22Rv1 (cell line): ENCODE results near the gene INTS11.

Source experiments
- H3K27ac ChIP-seq: fragments of 450-650 bp; 2 replicates; pipeline ENCODE4 v1.5.1; 2017
- ZFX ChIP-seq: fragments of 450-650 bp; IDR thresholded peaks from 2 replicates; pipeline ENCODE4 v1.6.1; 2017; ENCODE audit warnings: antibody characterized with exemption, borderline replicate concordance
- TF ChIP-seq, protein P1 (sequence below): fragments of 450-650 bp; IDR thresholded peaks from 2 replicates; pipeline ENCODE4 v1.5.1; 2017; ENCODE audit warnings: mild to moderate bottlenecking

INTS11 gene

GRCh38 chr1:1311107-1312104 is 13.1 kb downstream of the INTS11 start:
- TF ChIP-seq, protein P1, sequence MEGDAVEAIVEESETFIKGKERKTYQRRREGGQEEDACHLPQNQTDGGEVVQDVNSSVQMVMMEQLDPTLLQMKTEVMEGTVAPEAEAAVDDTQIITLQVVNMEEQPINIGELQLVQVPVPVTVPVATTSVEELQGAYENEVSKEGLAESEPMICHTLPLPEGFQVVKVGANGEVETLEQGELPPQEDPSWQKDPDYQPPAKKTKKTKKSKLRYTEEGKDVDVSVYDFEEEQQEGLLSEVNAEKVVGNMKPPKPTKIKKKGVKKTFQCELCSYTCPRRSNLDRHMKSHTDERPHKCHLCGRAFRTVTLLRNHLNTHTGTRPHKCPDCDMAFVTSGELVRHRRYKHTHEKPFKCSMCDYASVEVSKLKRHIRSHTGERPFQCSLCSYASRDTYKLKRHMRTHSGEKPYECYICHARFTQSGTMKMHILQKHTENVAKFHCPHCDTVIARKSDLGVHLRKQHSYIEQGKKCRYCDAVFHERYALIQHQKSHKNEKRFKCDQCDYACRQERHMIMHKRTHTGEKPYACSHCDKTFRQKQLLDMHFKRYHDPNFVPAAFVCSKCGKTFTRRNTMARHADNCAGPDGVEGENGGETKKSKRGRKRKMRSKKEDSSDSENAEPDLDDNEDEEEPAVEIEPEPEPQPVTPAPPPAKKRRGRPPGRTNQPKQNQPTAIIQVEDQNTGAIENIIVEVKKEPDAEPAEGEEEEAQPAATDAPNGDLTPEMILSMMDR: no peak
- no peak for TF ChIP-seq ZFX
- H3K27ac ChIP-seq: peak overlapping the region; percentile 96

- TF ChIP-seq ZFX: no peak
- TF ChIP-seq, protein P1: no peak
- H3K27ac ChIP-seq: peak overlapping the region; percentile 96
Measured at GRCh38 chr1:1310476-1311053, 13.9 kb downstream of the INTS11 start.

DNA sequence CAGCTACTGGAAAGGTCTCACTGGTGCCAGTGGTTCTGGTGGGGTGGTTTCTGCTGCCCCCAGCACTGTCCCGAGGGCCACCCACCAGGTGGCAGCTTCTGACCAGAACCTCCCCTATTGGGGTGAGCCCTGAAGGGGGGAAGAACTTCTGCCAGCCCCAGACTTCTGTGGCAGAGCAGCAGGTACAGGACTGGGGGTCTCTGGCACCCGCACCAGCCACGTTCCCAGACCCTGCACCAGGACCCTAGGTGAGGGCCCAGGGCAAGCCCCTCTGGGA is 14.4 kb downstream of the INTS11 start:
- no peak for TF ChIP-seq ZFX
- TF ChIP-seq, protein P1: no peak
- peak overlapping the region; percentile 96 for H3K27ac ChIP-seq

GRCh38 chr1:1309251-1310108 is 15.0 kb downstream of the INTS11 start:
- TF ChIP-seq ZFX: no peak
- TF ChIP-seq, protein P1: no peak
- H3K27ac ChIP-seq: peak overlapping the region; percentile 96

- no peak for TF ChIP-seq ZFX
- TF ChIP-seq, protein P1: no peak
- H3K27ac ChIP-seq: peak overlapping the region; percentile 96
Measured at GRCh38 chr1:1308756-1309250, 15.7 kb downstream of the INTS11 start.

DNA sequence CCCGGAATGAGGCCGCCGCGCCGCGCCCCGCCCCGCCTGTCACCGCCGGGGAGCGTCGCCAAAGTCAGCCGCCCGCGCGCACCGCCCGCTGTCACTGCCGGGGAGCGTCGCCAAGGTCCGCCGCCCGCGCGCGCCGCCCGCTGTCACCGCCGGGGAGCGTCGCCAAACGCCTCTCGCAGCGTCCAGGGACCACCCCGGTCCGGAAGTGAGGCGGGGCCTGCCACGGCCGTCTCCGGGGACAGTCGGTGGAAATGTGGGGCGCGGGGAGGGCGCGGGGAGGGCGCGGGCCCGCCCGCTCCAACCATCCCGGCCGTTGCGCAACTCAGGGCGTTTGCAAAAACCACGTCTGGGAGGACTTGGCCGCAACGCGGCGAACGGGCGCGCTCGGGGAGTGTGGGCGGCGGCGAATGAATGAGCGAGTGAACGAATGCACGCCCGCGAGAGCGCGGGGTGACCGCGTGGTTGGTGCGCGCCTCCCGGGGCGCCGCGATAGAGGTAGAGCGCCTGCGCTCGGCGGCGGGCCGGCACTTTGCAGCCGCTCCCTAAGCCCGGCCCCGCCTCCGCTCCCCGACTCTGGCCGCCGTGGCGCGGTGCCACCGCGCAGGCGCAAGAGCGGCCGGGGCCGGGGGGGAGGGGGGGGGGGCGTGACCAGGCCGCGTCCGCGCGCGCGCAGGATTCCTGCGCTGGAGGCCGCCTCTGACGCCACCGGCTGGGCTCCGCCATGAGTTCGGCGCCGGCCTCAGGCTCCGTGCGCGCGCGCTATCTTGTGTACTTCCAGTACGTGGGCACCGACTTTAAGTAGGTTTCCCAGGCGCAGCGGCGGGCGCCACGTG is 16.3 kb downstream of the INTS11 start, which contains the start of the genes ACAP3 and PUSL1:
TSS of gene ACAP3 (minus strand) at position 8 of the 833 bp plus-strand sequence. CDS start 115 bp downstream, outside the sequence.
TSS of gene PUSL1 (plus strand) at position 675 of the 833 bp plus-strand sequence. CDS start at position 722, 47 bp downstream.
- TF ChIP-seq ZFX: no peak
- TF ChIP-seq, protein P1: 0 out of 2 replicates have a peak, but pooled peaks have one; percentile 8

More for the DNA sequence above, 16.3 kb downstream of the INTS11 start, which contains the start of the genes ACAP3 and PUSL1:
- H3K27ac ChIP-seq: peak within 1 kb of the TSS; percentile 96
